Stimulated activated naive CD8-positive, alpha-beta T cell treated with anti-CD3 and anti-CD28 coated beads, Interleukin-15, Interleukin-2, amounts not matched to agents 100 ng/mL and 50 ng/mL, for 24 hours (primary cell): ENCODE data around the gene TTC33.

ENCODE experiments used
- H3K27ac Mint-ChIP-seq: one replicate; pipeline ENCODE4 v1.8.0; 2021; ENCODE audit warnings: mild to moderate bottlenecking, mixed read lengths
- H3K27me3 Mint-ChIP-seq: one replicate; pipeline ENCODE4 v1.8.0; 2021; ENCODE audit warnings: mixed read lengths
- H3K36me3 Mint-ChIP-seq: one replicate; pipeline ENCODE4 v1.8.0; 2021; ENCODE audit warnings: low read depth, mixed read lengths
- H3K4me1 Mint-ChIP-seq: one replicate; pipeline ENCODE4 v1.8.0; 2021; ENCODE audit warnings: low read depth, mixed read lengths
- H3K4me3 Mint-ChIP-seq: one replicate; pipeline ENCODE4 v1.8.0; 2021; ENCODE audit warnings: mild to moderate bottlenecking, mixed read lengths
- H3K9me3 Mint-ChIP-seq: one replicate; pipeline ENCODE4 v1.8.0; 2021; ENCODE audit warnings: mixed read lengths

Gene TTC33

GRCh38 chr5:40556811-40557210, 198.9 kb downstream of the TTC33 start:
- Mint-ChIP-seq H3K36me3 (peaks cover 6% of the 10 kb centered on the region), H3K9me3 (peaks cover 6% of the 10 kb centered on the region), H3K4me3 (no peak overlapping the region), H3K27ac (no peak overlapping the region), H3K27me3 (no peaks in the 10 kb centered on the region), H3K4me1 (peaks cover 45% of the 10 kb centered on the region)

DNA sequence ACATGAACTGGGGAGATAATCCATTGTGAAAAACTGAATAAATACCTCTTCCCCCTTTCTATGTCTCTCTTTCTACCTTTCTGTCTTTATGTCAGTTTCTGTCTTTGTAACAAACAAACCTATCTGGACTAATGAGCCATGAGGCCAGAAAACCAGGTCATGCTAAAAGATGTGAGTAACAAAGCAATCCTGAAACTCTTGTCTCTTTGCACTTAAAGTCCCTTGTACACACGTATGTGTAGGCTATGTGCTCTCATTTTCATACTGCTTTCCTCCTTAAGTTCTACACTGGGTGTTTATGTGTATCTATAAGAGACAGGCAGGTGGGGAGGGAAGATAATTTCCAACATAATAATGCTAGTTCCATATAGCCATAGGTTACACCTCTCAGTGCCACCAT, 199.9 kb downstream of the TTC33 start:
- H3K4me3 Mint-ChIP-seq = no peak overlapping the region

GRCh38 chr5:40554813-40555212, 200.9 kb downstream of the TTC33 start:
- Mint-ChIP-seq H3K27me3 (no peaks in the 10 kb centered on the region), H3K4me3 (no peak overlapping the region), H3K36me3 (no peaks in the 10 kb centered on the region), H3K27ac (no peak overlapping the region), H3K9me3 (peaks cover 5% of the 10 kb centered on the region), H3K4me1 (peaks cover 28% of the 10 kb centered on the region)

More for the DNA sequence above, 199.9 kb downstream of the TTC33 start:
- Mint-ChIP-seq H3K27me3 (no peaks in the 10 kb centered on the region), H3K4me1 (peaks cover 38% of the 10 kb centered on the region), H3K27ac (no peak overlapping the region), H3K36me3 (peaks cover 4% of the 10 kb centered on the region), H3K9me3 (peaks cover 4% of the 10 kb centered on the region)

- Mint-ChIP-seq H3K4me3 (no peak overlapping the region), H3K27ac (no peak overlapping the region), H3K27me3 (no peaks in the 10 kb centered on the region), H3K4me1 (peaks cover 21% of the 10 kb centered on the region), H3K36me3 (no peaks in the 10 kb centered on the region), H3K9me3 (peaks cover 5% of the 10 kb centered on the region)
Measured at GRCh38 chr5:40554054-40554453, 201.7 kb downstream of the TTC33 start.

GRCh38 chr5:40552981-40553380, 202.8 kb downstream of the TTC33 start:
- Mint-ChIP-seq H3K4me3 (no peak overlapping the region), H3K27me3 (no peaks in the 10 kb centered on the region), H3K27ac (no peak overlapping the region), H3K9me3 (peaks cover 5% of the 10 kb centered on the region), H3K36me3 (no peaks in the 10 kb centered on the region), H3K4me1 (peaks cover 20% of the 10 kb centered on the region)

- Mint-ChIP-seq H3K9me3 (peaks cover 5% of the 10 kb centered on the region), H3K27ac (no peak overlapping the region), H3K27me3 (no peaks in the 10 kb centered on the region), H3K4me3 (no peak overlapping the region), H3K36me3 (no peaks in the 10 kb centered on the region), H3K4me1 (peaks cover 20% of the 10 kb centered on the region)
Measured at GRCh38 chr5:40551496-40552491, 204.0 kb downstream of the TTC33 start.

GRCh38 chr5:40550481-40550880, 205.3 kb downstream of the TTC33 start:
- H3K4me1 Mint-ChIP-seq = peaks cover 12% of the 10 kb centered on the region
- no peak overlapping the region for H3K27ac Mint-ChIP-seq
- no peaks in the 10 kb centered on the region for H3K27me3 Mint-ChIP-seq
- no peak overlapping the region for H3K4me3 Mint-ChIP-seq
- H3K9me3 Mint-ChIP-seq = peaks cover 5% of the 10 kb centered on the region
- H3K36me3 Mint-ChIP-seq = no peaks in the 10 kb centered on the region

GRCh38 chr5:40549616-40550015, 206.1 kb downstream of the TTC33 start:
- Mint-ChIP-seq H3K27ac (no peak overlapping the region), H3K27me3 (no peaks in the 10 kb centered on the region), H3K4me1 (peaks cover 8% of the 10 kb centered on the region), H3K9me3 (peaks cover 5% of the 10 kb centered on the region), H3K36me3 (no peaks in the 10 kb centered on the region), H3K4me3 (no peak overlapping the region)

- Mint-ChIP-seq H3K9me3 (peaks cover 5% of the 10 kb centered on the region), H3K27me3 (no peaks in the 10 kb centered on the region), H3K36me3 (no peaks in the 10 kb centered on the region), H3K4me3 (no peak overlapping the region), H3K4me1 (no peaks in the 10 kb centered on the region), H3K27ac (no peak overlapping the region)
Measured at GRCh38 chr5:40547994-40548575, 207.7 kb downstream of the TTC33 start.

DNA sequence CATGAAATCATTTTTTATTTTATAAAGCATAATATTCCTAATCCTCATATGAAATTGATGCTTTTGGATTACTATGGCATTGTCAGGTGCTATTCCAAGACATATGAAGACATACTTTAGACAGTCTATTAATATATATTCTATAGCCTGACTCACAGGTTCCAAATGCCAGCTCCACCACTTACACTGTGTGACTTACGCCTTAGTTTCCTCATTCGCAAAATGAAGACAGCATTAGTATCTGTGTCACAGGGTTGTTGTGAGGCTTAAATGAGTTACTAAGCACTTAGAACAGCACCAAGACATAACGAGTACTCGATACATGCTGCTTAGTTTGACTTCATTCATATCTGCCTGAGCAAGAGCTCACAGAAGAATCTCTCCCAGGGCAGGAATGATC, 208.2 kb downstream of the TTC33 start:
- no peaks in the 10 kb centered on the region for H3K4me1 Mint-ChIP-seq
- no peak overlapping the region for H3K27ac Mint-ChIP-seq
- H3K36me3 Mint-ChIP-seq = no peaks in the 10 kb centered on the region
- no peak overlapping the region for H3K4me3 Mint-ChIP-seq
- no peaks in the 10 kb centered on the region for H3K27me3 Mint-ChIP-seq
- H3K9me3 Mint-ChIP-seq = peaks cover 5% of the 10 kb centered on the region

GRCh38 chr5:40540301-40540700, 215.5 kb downstream of the TTC33 start:
- H3K27ac Mint-ChIP-seq = no peak overlapping the region
- H3K9me3 Mint-ChIP-seq = peaks cover 9% of the 10 kb centered on the region
- H3K4me3 Mint-ChIP-seq = no peak overlapping the region
- no peaks in the 10 kb centered on the region for H3K36me3 Mint-ChIP-seq
- no peaks in the 10 kb centered on the region for H3K4me1 Mint-ChIP-seq
- H3K27me3 Mint-ChIP-seq = no peaks in the 10 kb centered on the region

GRCh38 chr5:40524677-40525076, 231.1 kb downstream of the TTC33 start:
- no peaks in the 10 kb centered on the region for H3K36me3 Mint-ChIP-seq
- H3K27ac Mint-ChIP-seq = no peak overlapping the region
- peaks cover 10% of the 10 kb centered on the region for H3K4me1 Mint-ChIP-seq
- H3K9me3 Mint-ChIP-seq = peaks cover 4% of the 10 kb centered on the region
- H3K27me3 Mint-ChIP-seq = no peaks in the 10 kb centered on the region
- H3K4me3 Mint-ChIP-seq = no peak overlapping the region

GRCh38 chr5:40521925-40522324, 233.8 kb downstream of the TTC33 start:
- no peak overlapping the region for H3K27ac Mint-ChIP-seq
- peaks cover 15% of the 10 kb centered on the region for H3K4me1 Mint-ChIP-seq
- no peaks in the 10 kb centered on the region for H3K27me3 Mint-ChIP-seq
- peaks cover 8% of the 10 kb centered on the region for H3K9me3 Mint-ChIP-seq
- no peaks in the 10 kb centered on the region for H3K36me3 Mint-ChIP-seq
- no peak overlapping the region for H3K4me3 Mint-ChIP-seq

GRCh38 chr5:40521108-40521785, 234.5 kb downstream of the TTC33 start:
- Mint-ChIP-seq H3K4me1 (peaks cover 15% of the 10 kb centered on the region), H3K27ac (no peak overlapping the region), H3K36me3 (no peaks in the 10 kb centered on the region), H3K4me3 (no peak overlapping the region), H3K9me3 (peaks cover 8% of the 10 kb centered on the region), H3K27me3 (no peaks in the 10 kb centered on the region)

DNA sequence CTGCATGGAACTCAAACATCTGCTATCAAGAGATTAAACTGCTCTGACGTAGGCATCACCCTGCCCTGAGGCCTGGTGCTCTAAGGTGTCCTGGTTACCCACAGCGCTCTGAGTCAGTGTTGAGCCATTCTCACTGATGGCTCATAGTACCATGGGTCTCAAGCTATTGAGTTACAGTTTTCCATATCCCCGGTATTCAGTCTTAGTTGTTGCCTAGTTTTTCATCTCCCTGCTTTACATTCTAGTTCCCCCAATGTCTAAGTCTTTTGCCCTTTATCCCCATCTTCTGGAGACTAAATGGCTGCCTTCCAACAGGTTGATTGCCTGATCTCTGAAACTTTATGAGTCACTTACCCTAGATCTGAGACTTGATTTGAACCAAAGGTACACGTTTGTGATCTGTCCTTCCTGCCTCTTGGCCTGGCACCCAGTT, 237.3 kb downstream of the TTC33 start:
- peaks cover 13% of the 10 kb centered on the region for H3K9me3 Mint-ChIP-seq
- H3K36me3 Mint-ChIP-seq = peaks cover 4% of the 10 kb centered on the region
- H3K4me3 Mint-ChIP-seq = no peak overlapping the region
- H3K4me1 Mint-ChIP-seq = peaks cover 33% of the 10 kb centered on the region
- H3K27me3 Mint-ChIP-seq = no peaks in the 10 kb centered on the region
- H3K27ac Mint-ChIP-seq = no peak overlapping the region
